Neuron (in vitro differentiated cells): Measurements from ENCODE around the gene BANF2.

Source experiments
- H2AFZ ChIP-seq: one replicate; pipeline ENCODE4 v1.6.1; 2013; ENCODE audit warnings: low read depth, mild to moderate bottlenecking, inconsistent platforms, low read length, moderate library complexity
- H3K27me3 ChIP-seq: one replicate; pipeline ENCODE4 v1.6.1; 2013; ENCODE audit warnings: low read length; ENCODE audit not compliant: insufficient read depth
- H3K36me3 ChIP-seq: one replicate; pipeline ENCODE4 v1.6.1; 2013; ENCODE audit warnings: low read length; ENCODE audit not compliant: insufficient read depth
- H3K4me1 ChIP-seq: one replicate; pipeline ENCODE4 v1.6.1; 2013; ENCODE audit warnings: low read length; ENCODE audit not compliant: insufficient read depth
- H3K4me3 ChIP-seq: 2 replicates; pipeline ENCODE4 v1.5.1; 2013; ENCODE audit warnings: mild to moderate bottlenecking, low read length, moderate library complexity
- H3K9me3 ChIP-seq: one replicate; pipeline ENCODE4 v1.6.1; 2013; ENCODE audit warnings: low read length

Gene BANF2

GRCh38 chr20:17783671-17784070 is 83.9 kb downstream of the BANF2 start:
- Histone ChIP-seq H3K9me3 (no peaks in the 10 kb centered on the region), H2AFZ (no peak overlapping the region), H3K27me3 (no peaks in the 10 kb centered on the region), H3K36me3 (no peaks in the 10 kb centered on the region), H3K4me1 (no peaks in the 10 kb centered on the region), H3K4me3 (no peak overlapping the region)

GRCh38 chr20:17785007-17785406 is 85.2 kb downstream of the BANF2 start:
- H2AFZ ChIP-seq: no peak overlapping the region
- H3K27me3 ChIP-seq: peaks cover 4% of the 10 kb centered on the region
- H3K4me3 ChIP-seq: no peak overlapping the region
- H3K4me1 ChIP-seq: no peaks in the 10 kb centered on the region
- no peaks in the 10 kb centered on the region for H3K9me3 ChIP-seq
- H3K36me3 ChIP-seq: no peaks in the 10 kb centered on the region
